GM12878 (cell line): ENCODE measurements around the gene TMEM181. TPM values are rescaled to one million over a fixed set of nuclear protein-coding genes. Genes with fewer than 3 reads are reported as not detected.

Experiments used
- CBFB ChIP-seq: IDR thresholded peaks from 2 replicates; pipeline ENCODE4 v1.6.1; 2016; ENCODE audit warnings: antibody characterized with exemption, low read depth
- JUNB ChIP-seq: IDR thresholded peaks from 2 replicates; pipeline ENCODE4 v1.6.1; 2016; ENCODE audit warnings: antibody characterized with exemption, mild to moderate bottlenecking
- KAT2A ChIP-seq: conservative IDR thresholded peaks from 2 replicates; pipeline ENCODE4 v1.6.1; 2011; ENCODE audit warnings: low read depth, low read length; ENCODE audit not compliant: control insufficient read depth
- MEF2B ChIP-seq: fragments of 450-650 bp; IDR thresholded peaks from 2 replicates; pipeline ENCODE4 v1.6.1; 2018; ENCODE audit warnings: mild to moderate bottlenecking, moderate library complexity; ENCODE audit not compliant: partially characterized antibody, poor library complexity, severe bottlenecking
- MYB ChIP-seq: fragments of 150-350 bp; IDR thresholded peaks from 2 replicates; pipeline ENCODE4 v1.6.1; 2014; ENCODE audit warnings: mild to moderate bottlenecking, low read depth, low read length, borderline replicate concordance
- NR2C1 ChIP-seq: fragments of 450-650 bp; IDR thresholded peaks from 2 replicates; pipeline ENCODE4 v1.6.1; 2017; ENCODE audit warnings: antibody characterized with exemption, mild to moderate bottlenecking, moderate library complexity
- RELA ChIP-seq: fragments of 450-650 bp; IDR thresholded peaks from 2 replicates; pipeline ENCODE4 v1.8.0; 2014; ENCODE audit warnings: borderline replicate concordance; ENCODE audit not compliant: partially characterized antibody
- TCF3 ChIP-seq: IDR thresholded peaks from 2 replicates; pipeline ENCODE4 v1.6.1; 2012; ENCODE audit warnings: low read depth, mild to moderate bottlenecking, low read length, borderline replicate concordance; ENCODE audit not compliant: insufficient read depth
- ZNF622 ChIP-seq: fragments of 450-650 bp; IDR thresholded peaks from 2 replicates; pipeline ENCODE4 v1.6.1; 2017; ENCODE audit warnings: mild to moderate bottlenecking, inconsistent platforms
- polyA plus RNA-seq, 11 experiments: library from polyadenylated mRNA; depleted of rRNA in 4 of 11; unstranded in 6 of 11; stranded (reverse) in 5 of 11; fragments of >200 nt; fragmentation: Nextera tagmentation in 4 of 11; fragmentation: Illumina TruSeq in 1 of 11; extraction: Ambion mirVana in 4 of 11; extraction: Trizol in 1 of 11; gene quantifications; 1 replicate in 1 of 11; 2 replicates in 10 of 11; pipeline versions ENCODE4 v1.2.1 to v1.2.3, GENCODE V29; 2011 to 2016; ENCODE audit warnings: inconsistent platforms in 2 of 11, missing spikeins in 2 of 11, low read depth in 1 of 11
- total RNA-seq, 4 experiments: library from RNA; depleted of rRNA in 3 of 4; stranded (reverse); fragments of >200 nt in 3 of 4; fragmentation: Illumina TruSeq in 1 of 4; extraction: Trizol in 1 of 4; gene quantifications; 2 replicates each; pipeline versions ENCODE4 v1.2.1 to v1.2.3, GENCODE V29; 2013 to 2021
- TF ChIP-seq, protein P1 (sequence below): fragments of 450-650 bp; IDR thresholded peaks from 2 replicates; pipeline ENCODE4 v1.6.1; 2017; ENCODE audit warnings: borderline replicate concordance
- TF ChIP-seq, protein P2 (sequence below): fragments of 450-650 bp; IDR thresholded peaks from 2 replicates; pipeline ENCODE4 v1.6.1; 2016; ENCODE audit warnings: mild to moderate bottlenecking, moderate library complexity, borderline replicate concordance
- TF ChIP-seq, protein P3 (sequence below): fragments of 450-650 bp; formaldehyde crosslinking; IDR thresholded peaks from 2 replicates; pipeline ENCODE4 v1.5.0; 2022; ENCODE audit warnings: mild to moderate bottlenecking, missing genetic modification characterization
- TF ChIP-seq, protein P4 (sequence below): fragments of 450-650 bp; formaldehyde crosslinking; IDR thresholded peaks from 2 replicates; pipeline ENCODE4 v1.4.0; 2022; ENCODE audit warnings: mild to moderate bottlenecking, moderate library complexity
- TF ChIP-seq, protein P5 (sequence below): fragments of 450-650 bp; IDR thresholded peaks from 2 replicates; pipeline ENCODE4 v1.6.1; 2018; ENCODE audit warnings: mild to moderate bottlenecking, low read depth, moderate library complexity; ENCODE audit not compliant: partially characterized antibody

TMEM181 gene
- total and polyA plus RNA-seq, 10 of the 15 experiments (the other 5 are each of a cell fraction or from before 2014, with no cell fraction given), result 1.5 to 7.9 (median 5.2) TPM

DNA sequence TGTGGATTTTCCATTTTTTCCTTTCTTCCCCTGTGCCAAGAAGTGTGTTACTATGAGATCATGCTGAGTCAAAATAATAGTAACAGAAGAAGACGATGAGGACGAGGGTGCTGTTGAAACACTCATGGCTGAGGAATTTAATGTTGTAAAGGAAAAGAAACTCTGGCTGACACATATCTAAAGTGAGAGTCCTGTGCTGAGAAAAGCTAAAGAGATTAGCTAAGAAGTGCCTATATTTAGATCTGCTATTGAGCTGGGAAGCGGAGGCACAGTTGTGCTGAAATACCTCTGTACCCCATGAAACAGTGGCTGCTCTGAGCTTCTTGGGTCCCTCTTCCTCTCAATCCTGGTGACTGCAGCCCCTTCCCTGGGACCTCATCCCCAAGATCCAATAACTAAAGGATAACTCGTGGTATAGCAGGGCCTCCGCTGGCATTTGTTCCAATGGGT lies 88.8 kb downstream of the TMEM181 start (continued):
- TF ChIP-seq, protein P1, sequence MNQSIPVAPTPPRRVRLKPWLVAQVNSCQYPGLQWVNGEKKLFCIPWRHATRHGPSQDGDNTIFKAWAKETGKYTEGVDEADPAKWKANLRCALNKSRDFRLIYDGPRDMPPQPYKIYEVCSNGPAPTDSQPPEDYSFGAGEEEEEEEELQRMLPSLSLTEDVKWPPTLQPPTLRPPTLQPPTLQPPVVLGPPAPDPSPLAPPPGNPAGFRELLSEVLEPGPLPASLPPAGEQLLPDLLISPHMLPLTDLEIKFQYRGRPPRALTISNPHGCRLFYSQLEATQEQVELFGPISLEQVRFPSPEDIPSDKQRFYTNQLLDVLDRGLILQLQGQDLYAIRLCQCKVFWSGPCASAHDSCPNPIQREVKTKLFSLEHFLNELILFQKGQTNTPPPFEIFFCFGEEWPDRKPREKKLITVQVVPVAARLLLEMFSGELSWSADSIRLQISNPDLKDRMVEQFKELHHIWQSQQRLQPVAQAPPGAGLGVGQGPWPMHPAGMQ, result no peak
- TF ChIP-seq, protein P2, sequence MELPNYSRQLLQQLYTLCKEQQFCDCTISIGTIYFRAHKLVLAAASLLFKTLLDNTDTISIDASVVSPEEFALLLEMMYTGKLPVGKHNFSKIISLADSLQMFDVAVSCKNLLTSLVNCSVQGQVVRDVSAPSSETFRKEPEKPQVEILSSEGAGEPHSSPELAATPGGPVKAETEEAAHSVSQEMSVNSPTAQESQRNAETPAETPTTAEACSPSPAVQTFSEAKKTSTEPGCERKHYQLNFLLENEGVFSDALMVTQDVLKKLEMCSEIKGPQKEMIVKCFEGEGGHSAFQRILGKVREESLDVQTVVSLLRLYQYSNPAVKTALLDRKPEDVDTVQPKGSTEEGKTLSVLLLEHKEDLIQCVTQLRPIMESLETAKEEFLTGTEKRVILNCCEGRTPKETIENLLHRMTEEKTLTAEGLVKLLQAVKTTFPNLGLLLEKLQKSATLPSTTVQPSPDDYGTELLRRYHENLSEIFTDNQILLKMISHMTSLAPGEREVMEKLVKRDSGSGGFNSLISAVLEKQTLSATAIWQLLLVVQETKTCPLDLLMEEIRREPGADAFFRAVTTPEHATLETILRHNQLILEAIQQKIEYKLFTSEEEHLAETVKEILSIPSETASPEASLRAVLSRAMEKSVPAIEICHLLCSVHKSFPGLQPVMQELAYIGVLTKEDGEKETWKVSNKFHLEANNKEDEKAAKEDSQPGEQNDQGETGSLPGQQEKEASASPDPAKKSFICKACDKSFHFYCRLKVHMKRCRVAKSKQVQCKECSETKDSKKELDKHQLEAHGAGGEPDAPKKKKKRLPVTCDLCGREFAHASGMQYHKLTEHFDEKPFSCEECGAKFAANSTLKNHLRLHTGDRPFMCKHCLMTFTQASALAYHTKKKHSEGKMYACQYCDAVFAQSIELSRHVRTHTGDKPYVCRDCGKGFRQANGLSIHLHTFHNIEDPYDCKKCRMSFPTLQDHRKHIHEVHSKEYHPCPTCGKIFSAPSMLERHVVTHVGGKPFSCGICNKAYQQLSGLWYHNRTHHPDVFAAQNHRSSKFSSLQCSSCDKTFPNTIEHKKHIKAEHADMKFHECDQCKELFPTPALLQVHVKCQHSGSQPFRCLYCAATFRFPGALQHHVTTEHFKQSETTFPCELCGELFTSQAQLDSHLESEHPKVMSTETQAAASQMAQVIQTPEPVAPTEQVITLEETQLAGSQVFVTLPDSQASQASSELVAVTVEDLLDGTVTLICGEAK, result no peak
- TF ChIP-seq, protein P3, sequence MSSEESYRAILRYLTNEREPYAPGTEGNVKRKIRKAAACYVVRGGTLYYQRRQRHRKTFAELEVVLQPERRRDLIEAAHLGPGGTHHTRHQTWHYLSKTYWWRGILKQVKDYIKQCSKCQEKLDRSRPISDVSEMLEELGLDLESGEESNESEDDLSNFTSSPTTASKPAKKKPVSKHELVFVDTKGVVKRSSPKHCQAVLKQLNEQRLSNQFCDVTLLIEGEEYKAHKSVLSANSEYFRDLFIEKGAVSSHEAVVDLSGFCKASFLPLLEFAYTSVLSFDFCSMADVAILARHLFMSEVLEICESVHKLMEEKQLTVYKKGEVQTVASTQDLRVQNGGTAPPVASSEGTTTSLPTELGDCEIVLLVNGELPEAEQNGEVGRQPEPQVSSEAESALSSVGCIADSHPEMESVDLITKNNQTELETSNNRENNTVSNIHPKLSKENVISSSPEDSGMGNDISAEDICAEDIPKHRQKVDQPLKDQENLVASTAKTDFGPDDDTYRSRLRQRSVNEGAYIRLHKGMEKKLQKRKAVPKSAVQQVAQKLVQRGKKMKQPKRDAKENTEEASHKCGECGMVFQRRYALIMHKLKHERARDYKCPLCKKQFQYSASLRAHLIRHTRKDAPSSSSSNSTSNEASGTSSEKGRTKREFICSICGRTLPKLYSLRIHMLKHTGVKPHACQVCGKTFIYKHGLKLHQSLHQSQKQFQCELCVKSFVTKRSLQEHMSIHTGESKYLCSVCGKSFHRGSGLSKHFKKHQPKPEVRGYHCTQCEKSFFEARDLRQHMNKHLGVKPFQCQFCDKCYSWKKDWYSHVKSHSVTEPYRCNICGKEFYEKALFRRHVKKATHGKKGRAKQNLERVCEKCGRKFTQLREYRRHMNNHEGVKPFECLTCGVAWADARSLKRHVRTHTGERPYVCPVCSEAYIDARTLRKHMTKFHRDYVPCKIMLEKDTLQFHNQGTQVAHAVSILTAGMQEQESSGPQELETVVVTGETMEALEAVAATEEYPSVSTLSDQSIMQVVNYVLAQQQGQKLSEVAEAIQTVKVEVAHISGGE (CRISPR knock-in tag), result no peak
- TF ChIP-seq MEF2B, result peak; percentile 90
- TF ChIP-seq, protein P4, sequence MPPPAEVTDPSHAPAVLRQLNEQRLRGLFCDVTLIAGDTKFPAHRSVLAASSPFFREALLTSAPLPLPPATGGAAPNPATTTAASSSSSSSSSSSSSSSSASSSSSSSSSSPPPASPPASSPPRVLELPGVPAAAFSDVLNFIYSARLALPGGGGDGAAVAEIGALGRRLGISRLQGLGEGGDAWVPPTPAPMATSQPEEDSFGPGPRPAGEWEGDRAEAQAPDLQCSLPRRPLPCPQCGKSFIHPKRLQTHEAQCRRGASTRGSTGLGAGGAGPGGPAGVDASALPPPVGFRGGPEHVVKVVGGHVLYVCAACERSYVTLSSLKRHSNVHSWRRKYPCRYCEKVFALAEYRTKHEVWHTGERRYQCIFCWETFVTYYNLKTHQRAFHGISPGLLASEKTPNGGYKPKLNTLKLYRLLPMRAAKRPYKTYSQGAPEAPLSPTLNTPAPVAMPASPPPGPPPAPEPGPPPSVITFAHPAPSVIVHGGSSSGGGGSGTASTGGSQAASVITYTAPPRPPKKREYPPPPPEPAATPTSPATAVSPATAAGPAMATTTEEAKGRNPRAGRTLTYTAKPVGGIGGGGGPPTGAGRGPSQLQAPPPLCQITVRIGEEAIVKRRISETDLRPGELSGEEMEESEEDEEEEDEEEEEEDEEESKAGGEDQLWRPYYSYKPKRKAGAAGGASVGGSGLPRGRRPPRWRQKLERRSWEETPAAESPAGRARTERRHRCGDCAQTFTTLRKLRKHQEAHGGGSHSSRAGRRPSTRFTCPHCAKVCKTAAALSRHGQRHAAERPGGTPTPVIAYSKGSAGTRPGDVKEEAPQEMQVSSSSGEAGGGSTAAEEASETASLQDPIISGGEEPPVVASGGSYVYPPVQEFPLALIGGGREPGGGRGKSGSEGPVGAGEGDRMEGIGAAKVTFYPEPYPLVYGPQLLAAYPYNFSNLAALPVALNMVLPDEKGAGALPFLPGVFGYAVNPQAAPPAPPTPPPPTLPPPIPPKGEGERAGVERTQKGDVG (CRISPR knock-in tag), result no peak
- no peak for TF ChIP-seq NR2C1
- peak; percentile 61 for TF ChIP-seq TCF3
- no peak for TF ChIP-seq ZNF622
- TF ChIP-seq, protein P5, sequence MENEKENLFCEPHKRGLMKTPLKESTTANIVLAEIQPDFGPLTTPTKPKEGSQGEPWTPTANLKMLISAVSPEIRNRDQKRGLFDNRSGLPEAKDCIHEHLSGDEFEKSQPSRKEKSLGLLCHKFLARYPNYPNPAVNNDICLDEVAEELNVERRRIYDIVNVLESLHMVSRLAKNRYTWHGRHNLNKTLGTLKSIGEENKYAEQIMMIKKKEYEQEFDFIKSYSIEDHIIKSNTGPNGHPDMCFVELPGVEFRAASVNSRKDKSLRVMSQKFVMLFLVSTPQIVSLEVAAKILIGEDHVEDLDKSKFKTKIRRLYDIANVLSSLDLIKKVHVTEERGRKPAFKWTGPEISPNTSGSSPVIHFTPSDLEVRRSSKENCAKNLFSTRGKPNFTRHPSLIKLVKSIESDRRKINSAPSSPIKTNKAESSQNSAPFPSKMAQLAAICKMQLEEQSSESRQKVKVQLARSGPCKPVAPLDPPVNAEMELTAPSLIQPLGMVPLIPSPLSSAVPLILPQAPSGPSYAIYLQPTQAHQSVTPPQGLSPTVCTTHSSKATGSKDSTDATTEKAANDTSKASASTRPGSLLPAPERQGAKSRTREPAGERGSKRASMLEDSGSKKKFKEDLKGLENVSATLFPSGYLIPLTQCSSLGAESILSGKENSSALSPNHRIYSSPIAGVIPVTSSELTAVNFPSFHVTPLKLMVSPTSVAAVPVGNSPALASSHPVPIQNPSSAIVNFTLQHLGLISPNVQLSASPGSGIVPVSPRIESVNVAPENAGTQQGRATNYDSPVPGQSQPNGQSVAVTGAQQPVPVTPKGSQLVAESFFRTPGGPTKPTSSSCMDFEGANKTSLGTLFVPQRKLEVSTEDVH, result peak; percentile 47
- no peak for TF ChIP-seq MYB
- TF ChIP-seq RELA, result no peak
- TF ChIP-seq JUNB, result peak; percentile 99
- TF ChIP-seq KAT2A, result no peak
- TF ChIP-seq CBFB, result peak; percentile 50; the same call in 1 of the 2 replicates
